GM23338 (cell line): ENCODE measurements around the gene TMIE. TPM values are rescaled to one million over a fixed set of nuclear protein-coding genes. Genes with fewer than 3 reads are reported as not detected.

Source experiments
- ATAC-seq: fragments of 200-7000 bp; cut with Tn5 transposase; 3 replicates; pipeline ENCODE4 v1.9.1; 2020
- DNase-seq: peaks from one replicate; pipeline ENCODE4 v3.0.0-alpha.2; 2015; ENCODE audit warnings: low spot score
- H2AFZ ChIP-seq: fragments of 200-600 bp; sonication (generic); 2 replicates; pipeline ENCODE4 v1.8.0; 2016; ENCODE audit warnings: antibody characterized with exemption, mild to moderate bottlenecking, moderate library complexity
- H3F3A ChIP-seq: fragments of 200-600 bp; sonication (generic); replicated peaks from 2 replicates; pipeline ENCODE4 v1.8.0; 2017; ENCODE audit warnings: antibody characterized with exemption, mixed run types, low read depth
- H3K27ac ChIP-seq: fragments of 200-600 bp; sonication (generic); 2 replicates; pipeline ENCODE4 v1.6.1; 2016; ENCODE audit warnings: low read depth
- H3K27me3 ChIP-seq: fragments of 200-600 bp; sonication (generic); 2 replicates; pipeline ENCODE4 v1.8.0; 2016; ENCODE audit warnings: mild to moderate bottlenecking, mixed run types, moderate library complexity; ENCODE audit not compliant: insufficient read depth
- H3K36me3 ChIP-seq: fragments of 200-600 bp; sonication (generic); 2 replicates; pipeline ENCODE4 v1.8.0; 2016; ENCODE audit warnings: mild to moderate bottlenecking; ENCODE audit not compliant: insufficient read depth
- H3K4me1 ChIP-seq: fragments of 200-600 bp; sonication (generic); 2 replicates; pipeline ENCODE4 v1.8.0; 2016; ENCODE audit warnings: mild to moderate bottlenecking, moderate library complexity; ENCODE audit not compliant: insufficient read depth
- H3K4me2 ChIP-seq: fragments of 200-600 bp; sonication (generic); 2 replicates; pipeline ENCODE4 v1.7.1; 2017; ENCODE audit warnings: mixed run types
- H3K4me3 ChIP-seq: fragments of 200-600 bp; sonication (generic); 2 replicates; pipeline ENCODE4 v1.6.1; 2016; ENCODE audit warnings: mixed run types
- H3K79me2 ChIP-seq: fragments of 200-600 bp; sonication (generic); replicated peaks from 2 replicates; pipeline ENCODE4 v1.8.0; 2017; ENCODE audit warnings: mild to moderate bottlenecking; ENCODE audit not compliant: insufficient read depth
- H3K9me2 ChIP-seq: fragments of 200-600 bp; sonication (generic); 2 replicates; pipeline ENCODE4 v1.8.0; 2017; ENCODE audit not compliant: insufficient read depth
- H4K20me1 ChIP-seq: fragments of 200-600 bp; sonication (generic); replicated peaks from 2 replicates; pipeline ENCODE4 v1.8.0; 2017; ENCODE audit warnings: mild to moderate bottlenecking; ENCODE audit not compliant: insufficient read depth
- H3K27ac Mint-ChIP-seq: 2 replicates; pipeline ENCODE4 v1.8.0; 2020; ENCODE audit warnings: inconsistent platforms, mild to moderate bottlenecking, moderate library complexity, mixed read lengths
- H3K27me3 Mint-ChIP-seq: 3 replicates; pipeline ENCODE4 v1.8.0; 2022; ENCODE audit warnings: low read depth, mild to moderate bottlenecking, moderate library complexity, mixed read lengths, inconsistent platforms; ENCODE audit not compliant: insufficient read depth, poor library complexity
- H3K36me3 Mint-ChIP-seq: 3 replicates; pipeline ENCODE4 v1.8.0; 2021; ENCODE audit warnings: low read depth, mild to moderate bottlenecking, inconsistent platforms, moderate library complexity, mixed read lengths
- H3K4me1 Mint-ChIP-seq: 3 replicates; pipeline ENCODE4 v1.8.0; 2020; ENCODE audit warnings: mild to moderate bottlenecking, inconsistent platforms, mixed read lengths
- H3K4me3 Mint-ChIP-seq: 3 replicates; pipeline ENCODE4 v1.8.0; 2021; ENCODE audit warnings: moderate library complexity, mild to moderate bottlenecking, inconsistent platforms, mixed read lengths
- H3K9me3 Mint-ChIP-seq: 3 replicates; pipeline ENCODE4 v1.8.0; 2020; ENCODE audit warnings: moderate library complexity, mild to moderate bottlenecking, inconsistent platforms, mixed read lengths
- CREB1 ChIP-seq: fragments of 250-450 bp; sonication (Bioruptor Pico); IDR thresholded peaks from 2 replicates; pipeline ENCODE4 v1.5.0; 2020; ENCODE audit warnings: low read depth, mild to moderate bottlenecking, moderate library complexity
- CTCF ChIP-seq, 2 experiments: fragments of 200-600 bp in 1 of 2; sonication (generic) in 1 of 2; conservative IDR thresholded peaks; 2 replicates each; pipeline versions ENCODE4 v1.5.1 to v1.6.1; 2016 to 2017; ENCODE audit warnings: antibody characterized with exemption in 2 of 2, low read depth in 2 of 2, mild to moderate bottlenecking in 2 of 2, moderate library complexity in 1 of 2
- EZH2 ChIP-seq: fragments of 200-600 bp; sonication (generic); IDR thresholded peaks from one replicate; pipeline ENCODE4 v1.8.0; 2017; ENCODE audit warnings: antibody characterized with exemption, mild to moderate bottlenecking, low read depth; ENCODE audit not compliant: unreplicated experiment
- POLR2AphosphoS5 ChIP-seq: IDR thresholded peaks from 2 replicates; pipeline ENCODE4 v1.6.1; 2016; ENCODE audit warnings: antibody characterized with exemption, low read depth
- REST ChIP-seq: IDR thresholded peaks from one replicate; pipeline ENCODE4 v1.6.1; 2018; ENCODE audit warnings: antibody characterized with exemption; ENCODE audit not compliant: unreplicated experiment
- STAT1 ChIP-seq: IDR thresholded peaks from one replicate; pipeline ENCODE4 v1.6.1; 2016; ENCODE audit warnings: antibody characterized with exemption; ENCODE audit not compliant: unreplicated experiment
- ZNF331 ChIP-seq: fragments of 250-450 bp; sonication (Bioruptor Pico); IDR thresholded peaks from 2 replicates; pipeline ENCODE4 v1.5.0; 2020; ENCODE audit warnings: low read depth, mild to moderate bottlenecking, moderate library complexity
- polyA plus RNA-seq: library from polyadenylated mRNA; unstranded; fragments of >200 nt; fragmentation: Nextera tagmentation; extraction: Ambion mirVana; gene quantifications from 2 replicates; pipeline ENCODE4 v1.2.1, GENCODE V29; 2016
- total RNA-seq: library from RNA; depleted of rRNA; stranded (reverse); fragments of >200 nt; shearing (Covaris generic); gene quantifications from 2 replicates; pipeline ENCODE4 v1.2.3, GENCODE V29; 2014

TMIE gene
- total and polyA plus RNA-seq, 2 experiments from 2014 or later: 0.84 to 1.2 TPM

GRCh38 chr3:46663591-46664135 lies 37.5 kb upstream of the TMIE start:
- Histone ChIP-seq H3K27me3 (no peaks in the 10 kb centered on the region), H3K4me1 (peaks cover 34% of the 10 kb centered on the region), H4K20me1 (no peaks in the 10 kb centered on the region), H3K79me2 (no peaks in the 10 kb centered on the region), H3F3A (0 out of 2 replicates have a peak, but pooled peaks cover 6% of the 10 kb centered on the region), H3K27ac (no peak overlapping the region), H3K36me3 (no peaks in the 10 kb centered on the region), H2AFZ (no peak overlapping the region), H3K4me2 (no peak overlapping the region), H3K9me2 (no peaks in the 10 kb centered on the region), H3K4me3 (no peak overlapping the region)
- ATAC-seq: peak; percentile 57
- DNase-seq: peak; percentile 56
- H3K9me3 Mint-ChIP-seq: no peaks in the 10 kb centered on the region
- no peaks in the 10 kb centered on the region for H3K36me3 Mint-ChIP-seq
- TF ChIP-seq ZNF331 (CRISPR knock-in tag) (no peak), CREB1 (CRISPR knock-in tag) (no peak), CTCF (conservative IDR thresholded peaks at IDR 0.05; ENCODE audit: low read depth in 2 of 2) (peak; percentile 53 to 79)
- H3K4me3 Mint-ChIP-seq: no peak overlapping the region; the same call in 2 of the 3 replicates
- H3K27ac Mint-ChIP-seq: no peak overlapping the region
- peaks cover 36% of the 10 kb centered on the region for H3K27me3 Mint-ChIP-seq
- H3K4me1 Mint-ChIP-seq: peaks cover 51% of the 10 kb centered on the region

- peaks cover 38% of the 10 kb centered on the region for H3K27me3 Mint-ChIP-seq
- no peak overlapping the region for H3K27ac ChIP-seq
- H4K20me1 ChIP-seq: no peaks in the 10 kb centered on the region
- H3K4me3 Mint-ChIP-seq: no peak overlapping the region
- 0 out of 2 replicates have a peak, but pooled peaks cover 6% of the 10 kb centered on the region for H3F3A ChIP-seq
- H3K4me3 ChIP-seq: no peak overlapping the region
- H3K4me2 ChIP-seq: no peak overlapping the region
- H3K36me3 Mint-ChIP-seq: no peaks in the 10 kb centered on the region
- no peak overlapping the region for H2AFZ ChIP-seq
- H3K4me1 ChIP-seq: peaks cover 26% of the 10 kb centered on the region
- H3K4me1 Mint-ChIP-seq: peaks cover 43% of the 10 kb centered on the region
- H3K79me2 ChIP-seq: no peaks in the 10 kb centered on the region
- no peaks in the 10 kb centered on the region for H3K9me2 ChIP-seq
- H3K27ac Mint-ChIP-seq: no peak overlapping the region
- no peaks in the 10 kb centered on the region for H3K9me3 Mint-ChIP-seq
- DNase-seq (no peak), ATAC-seq (no peak)
- no peak for TF ChIP-seq STAT1
- TF ChIP-seq REST: no peak
- no peak for TF ChIP-seq EZH2
- TF ChIP-seq POLR2AphosphoS5: no peak
- H3K27me3 ChIP-seq: no peaks in the 10 kb centered on the region
- no peaks in the 10 kb centered on the region for H3K36me3 ChIP-seq
Observed at GRCh38 chr3:46664188-46664970, 36.8 kb upstream of the TMIE start.
